Measurements from ENCODE around the gene PREX1. TPM values are rescaled to one million over a fixed set of nuclear protein-coding genes. Genes with fewer than 3 reads are reported as not detected.

The PREX1 gene
- total RNA-seq, 1 experiment from 2014 or later, result not detected

DNA sequence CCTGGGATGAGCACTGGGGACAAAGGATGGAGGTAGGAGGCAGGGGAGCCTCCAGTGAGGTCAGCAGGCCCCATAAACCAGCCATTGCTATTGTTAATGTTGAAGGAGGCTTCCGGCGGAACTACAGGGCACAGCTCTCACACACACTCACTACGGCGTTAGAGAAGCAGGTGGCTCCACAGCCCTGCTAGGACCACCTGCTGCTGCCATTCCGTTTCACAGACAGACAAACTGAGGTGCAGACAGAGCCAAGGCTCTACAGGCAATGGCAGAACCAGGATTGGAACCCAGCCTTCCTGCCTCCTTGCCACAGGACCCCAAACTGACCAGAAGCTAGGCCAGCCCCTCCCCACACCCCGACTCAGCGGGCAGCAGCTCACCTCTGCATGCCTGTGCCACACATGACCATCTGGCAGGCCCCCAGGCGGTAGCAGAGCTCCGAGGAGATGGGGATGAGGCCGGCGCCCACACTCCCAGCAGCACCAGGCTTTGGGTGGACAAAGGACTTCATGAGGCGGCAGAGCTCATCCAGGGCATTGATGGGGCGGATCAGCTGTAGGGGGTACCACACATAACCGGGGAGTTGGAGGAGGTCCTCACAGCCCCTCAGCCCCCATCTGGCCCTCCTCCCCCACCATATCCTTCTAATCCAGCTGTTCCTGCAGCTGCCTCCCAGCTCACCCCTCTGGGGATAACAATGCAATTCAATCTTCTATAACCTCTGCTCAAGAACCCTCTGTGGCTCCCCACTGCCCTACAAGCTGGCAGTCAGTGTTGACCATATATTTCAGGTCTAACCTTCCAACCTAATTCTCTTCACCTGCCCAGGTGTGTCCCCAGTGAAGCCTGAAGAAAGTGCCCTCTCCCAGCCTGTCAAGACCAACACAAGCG, 198.5 kb downstream of the PREX1 start:
- CTCF ChIA-PET, result interaction anchor here (0.6 to 3.0 kb wide), 6 partner anchors 9 to 919 kb away, joined by 3 to 26 read pairs (median 3); no protein-coding TSS in a partner anchor

DNA sequence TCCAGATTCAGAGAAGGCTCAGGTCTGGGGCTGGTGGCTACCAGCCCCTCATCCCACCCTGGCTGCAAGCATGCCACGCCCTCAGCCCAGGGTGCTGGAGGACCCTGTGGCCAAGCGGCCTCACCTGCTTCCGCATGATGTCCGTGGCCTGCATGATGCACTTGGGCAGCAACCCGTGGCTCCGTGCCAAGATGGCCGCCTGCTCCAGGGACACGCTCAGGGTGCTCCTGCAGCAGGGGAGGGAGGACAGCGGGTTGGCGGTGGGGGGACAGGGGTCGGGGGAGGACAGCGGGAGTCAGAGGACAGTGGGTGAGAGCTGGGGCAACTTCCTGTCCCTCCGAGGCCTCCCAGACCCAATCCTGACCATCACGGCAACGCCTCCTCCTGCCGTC, 200.1 kb downstream of the PREX1 start:
- Mint-ChIP-seq H3K4me1 (ENCODE audit: insufficient read depth, unreplicated experiment) (peaks cover 5% of the 10 kb centered on the region), H3K27ac (ENCODE audit: low read depth, unreplicated experiment) (no peak overlapping the region), H3K9me3 (ENCODE audit: unreplicated experiment) (no peaks in the 10 kb centered on the region), H3K36me3 (ENCODE audit: insufficient read depth, unreplicated experiment) (no peaks in the 10 kb centered on the region), H3K27me3 (ENCODE audit: insufficient read depth, unreplicated experiment) (no peaks in the 10 kb centered on the region), H3K4me3 (ENCODE audit: unreplicated experiment) (no peak overlapping the region)
- TF ChIP-seq, protein P1, sequence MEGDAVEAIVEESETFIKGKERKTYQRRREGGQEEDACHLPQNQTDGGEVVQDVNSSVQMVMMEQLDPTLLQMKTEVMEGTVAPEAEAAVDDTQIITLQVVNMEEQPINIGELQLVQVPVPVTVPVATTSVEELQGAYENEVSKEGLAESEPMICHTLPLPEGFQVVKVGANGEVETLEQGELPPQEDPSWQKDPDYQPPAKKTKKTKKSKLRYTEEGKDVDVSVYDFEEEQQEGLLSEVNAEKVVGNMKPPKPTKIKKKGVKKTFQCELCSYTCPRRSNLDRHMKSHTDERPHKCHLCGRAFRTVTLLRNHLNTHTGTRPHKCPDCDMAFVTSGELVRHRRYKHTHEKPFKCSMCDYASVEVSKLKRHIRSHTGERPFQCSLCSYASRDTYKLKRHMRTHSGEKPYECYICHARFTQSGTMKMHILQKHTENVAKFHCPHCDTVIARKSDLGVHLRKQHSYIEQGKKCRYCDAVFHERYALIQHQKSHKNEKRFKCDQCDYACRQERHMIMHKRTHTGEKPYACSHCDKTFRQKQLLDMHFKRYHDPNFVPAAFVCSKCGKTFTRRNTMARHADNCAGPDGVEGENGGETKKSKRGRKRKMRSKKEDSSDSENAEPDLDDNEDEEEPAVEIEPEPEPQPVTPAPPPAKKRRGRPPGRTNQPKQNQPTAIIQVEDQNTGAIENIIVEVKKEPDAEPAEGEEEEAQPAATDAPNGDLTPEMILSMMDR (IDR thresholded peaks at IDR 0.05; ENCODE audit: unreplicated experiment), result no peak
- CTCF ChIA-PET, result interaction anchor here (0.6 to 0.7 kb wide), 2 partner anchors 10 to 300 kb away, joined by 3 to 4 read pairs; no protein-coding TSS in a partner anchor
- no peak for DNase-seq (ENCODE audit: unreplicated experiment)
- intact Hi-C loops (cut with micrococcal nuclease), result loop anchor here (10.0 kb wide), 1 partner anchor 203 kb away; no protein-coding TSS in a partner anchor
- no TSS peak for BruUV-seq (replicated peaks)
- POLR2A ChIA-PET, result no interaction called here

More for the DNA sequence above, 198.5 kb downstream of the PREX1 start:
- no peak overlapping the region for H3K4me3 Mint-ChIP-seq (ENCODE audit: unreplicated experiment)
- H3K4me1 Mint-ChIP-seq (ENCODE audit: insufficient read depth, unreplicated experiment), result peaks cover 5% of the 10 kb centered on the region
- POLR2A ChIA-PET, result no interaction called here
- BruUV-seq (replicated peaks), result no TSS peak
- intact Hi-C loops (cut with micrococcal nuclease), result loop anchor here (10.0 kb wide), 1 partner anchor 205 kb away; no protein-coding TSS in a partner anchor
- H3K9me3 Mint-ChIP-seq (ENCODE audit: unreplicated experiment), result no peaks in the 10 kb centered on the region
- peaks cover 11% of the 10 kb centered on the region for H3K27me3 Mint-ChIP-seq (ENCODE audit: insufficient read depth, unreplicated experiment)
- no peak overlapping the region for H3K27ac Mint-ChIP-seq (ENCODE audit: low read depth, unreplicated experiment)
- TF ChIP-seq, protein P1 (IDR thresholded peaks at IDR 0.05; ENCODE audit: unreplicated experiment), result no peak
- DNase-seq (ENCODE audit: unreplicated experiment), result no peak
- H3K36me3 Mint-ChIP-seq (ENCODE audit: insufficient read depth, unreplicated experiment), result no peaks in the 10 kb centered on the region

DNA sequence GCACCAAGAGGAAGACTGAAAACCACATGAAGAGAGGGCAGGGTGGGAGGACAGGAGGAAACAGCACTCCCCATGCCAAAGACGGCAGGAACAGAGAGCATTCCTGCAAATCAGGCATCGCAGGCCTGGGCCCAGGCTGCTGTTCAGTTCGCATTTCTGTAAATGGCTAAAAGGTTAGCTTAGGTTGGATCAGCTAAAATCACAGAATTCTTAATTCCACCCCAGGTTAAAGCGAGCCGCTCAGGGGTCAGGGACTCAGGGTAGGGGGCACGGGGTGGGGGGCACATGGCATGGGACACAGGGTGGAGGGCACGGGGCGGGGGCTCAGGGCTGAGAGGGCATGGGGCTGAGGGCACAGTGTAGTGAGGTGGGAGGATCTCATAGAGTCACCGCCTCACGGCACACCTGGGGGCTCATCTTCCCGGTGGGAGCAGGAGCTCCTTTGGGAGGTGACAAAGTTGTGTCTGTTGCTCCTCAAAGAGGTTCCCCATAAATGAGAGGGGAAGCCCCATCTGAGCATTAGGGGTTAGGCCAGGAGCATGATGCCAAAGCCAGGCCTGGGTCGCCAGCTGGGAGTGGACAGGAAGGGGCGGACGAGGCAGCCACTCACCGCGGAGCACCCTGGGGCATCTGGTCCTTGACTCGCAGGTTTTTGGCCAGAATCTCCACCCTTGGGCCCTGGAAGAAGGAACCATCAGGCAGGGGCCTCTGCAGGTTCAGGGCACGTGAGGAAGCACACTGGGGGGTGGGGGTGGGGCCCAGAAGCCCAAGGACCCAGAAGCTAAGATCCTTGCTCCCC, 200.7 kb downstream of the PREX1 start:
- intact Hi-C loops (cut with micrococcal nuclease), result loop anchor here (10.0 kb wide), 1 partner anchor 202 kb away; no protein-coding TSS in a partner anchor
- H3K36me3 Mint-ChIP-seq (ENCODE audit: insufficient read depth, unreplicated experiment), result no peaks in the 10 kb centered on the region
- BruUV-seq (replicated peaks), result no TSS peak

More for the DNA sequence above, 200.7 kb downstream of the PREX1 start:
- ChIA-PET CTCF (interaction anchor here (0.6 to 1.6 kb wide), 2 partner anchors 17 to 963 kb away, joined by 3 to 8 read pairs; no protein-coding TSS in a partner anchor), POLR2A (no interaction called here)
- no peak overlapping the region for H3K4me3 Mint-ChIP-seq (ENCODE audit: unreplicated experiment)
- H3K27me3 Mint-ChIP-seq (ENCODE audit: insufficient read depth, unreplicated experiment), result no peaks in the 10 kb centered on the region
- no peak for DNase-seq (ENCODE audit: unreplicated experiment)
- H3K27ac Mint-ChIP-seq (ENCODE audit: low read depth, unreplicated experiment), result no peak overlapping the region
- TF ChIP-seq, protein P1 (IDR thresholded peaks at IDR 0.05; ENCODE audit: unreplicated experiment), result no peak
- H3K9me3 Mint-ChIP-seq (ENCODE audit: unreplicated experiment), result no peaks in the 10 kb centered on the region
- H3K4me1 Mint-ChIP-seq (ENCODE audit: insufficient read depth, unreplicated experiment), result peaks cover 5% of the 10 kb centered on the region
